Measurements from ENCODE around the gene MPPE1. TPM values are rescaled to one million over a fixed set of nuclear protein-coding genes. Genes with fewer than 3 reads are reported as not detected.
A peak's percentile ranks its signal among the peaks of the same experiment; 100 is the strongest.
"Not testable (repeated sequence)": the region's sequence is repeated elsewhere in the genome, so short reads cannot be mapped to it uniquely, and the experiment has no call there.

Gene MPPE1
- total RNA-seq, 1 donor from 2014 or later, result 67.0 TPM

- no peak overlapping the region for H3K4me3 ChIP-seq
- H3K27me3 ChIP-seq, result no peaks in the 10 kb centered on the region
- TF ChIP-seq CTCF (IDR thresholded peaks at IDR 0.05), result no peak
- no peaks in the 10 kb centered on the region for H3K9me3 ChIP-seq
- H3K27ac ChIP-seq, result no peak overlapping the region
- no peak for DNase-seq
- peaks cover 28% of the 10 kb centered on the region for H3K4me1 ChIP-seq
- intact Hi-C loops (cut with DNase I), result no loop called here
- ATAC-seq, result no peak
- H3K36me3 ChIP-seq, result no peaks in the 10 kb centered on the region
These were observed 43.3 kb upstream of the MPPE1 start for GRCh38 chr18:11951390-11951851.

GRCh38 chr18:11950824-11951223 is 42.7 kb upstream of the MPPE1 start:
- peaks cover 32% of the 10 kb centered on the region for H3K4me1 ChIP-seq
- DNase-seq (no peak), ATAC-seq (no peak)
- no peaks in the 10 kb centered on the region for H3K36me3 ChIP-seq
- H3K27me3 ChIP-seq, result no peaks in the 10 kb centered on the region
- intact Hi-C loops (cut with DNase I), result no loop called here
- no peak for TF ChIP-seq CTCF (IDR thresholded peaks at IDR 0.05)
- no peaks in the 10 kb centered on the region for H3K9me3 ChIP-seq
- H3K27ac ChIP-seq, result no peak overlapping the region
- no peak overlapping the region for H3K4me3 ChIP-seq

- ATAC-seq (no peak), DNase-seq (no peak)
- Histone ChIP-seq H3K27ac (peak overlapping the region; percentile 98), H3K4me1 (peaks cover 29% of the 10 kb centered on the region), H3K36me3 (no peaks in the 10 kb centered on the region), H3K9me3 (no peaks in the 10 kb centered on the region), H3K27me3 (no peaks in the 10 kb centered on the region), H3K4me3 (no peak overlapping the region)
- TF ChIP-seq CTCF (IDR thresholded peaks at IDR 0.05), result no peak
- intact Hi-C loops (cut with DNase I), result no loop called here
These were observed 40.9 kb upstream of the MPPE1 start for GRCh38 chr18:11948852-11949523.

GRCh38 chr18:11947214-11948191 is 39.4 kb upstream of the MPPE1 start:
- no peaks in the 10 kb centered on the region for H3K27me3 ChIP-seq
- intact Hi-C loops (cut with DNase I), result no loop called here
- ATAC-seq, result peak; percentile 95

GRCh38 chr18:11946756-11947155 is 38.6 kb upstream of the MPPE1 start:
- Histone ChIP-seq H3K27ac (peak overlapping the region; percentile 98), H3K9me3 (no peaks in the 10 kb centered on the region), H3K27me3 (no peaks in the 10 kb centered on the region), H3K36me3 (no peaks in the 10 kb centered on the region), H3K4me1 (peaks cover 29% of the 10 kb centered on the region), H3K4me3 (peak overlapping the region; percentile 60)
- DNase-seq, result no peak
- no peak for TF ChIP-seq CTCF (IDR thresholded peaks at IDR 0.05)
- intact Hi-C loops (cut with DNase I), result no loop called here
- no peak for ATAC-seq

More at GRCh38 chr18:11947214-11948191, 39.4 kb upstream of the MPPE1 start:
- H3K4me1 ChIP-seq, result peaks cover 29% of the 10 kb centered on the region
- DNase-seq, result peak; percentile 97
- no peak for TF ChIP-seq CTCF (IDR thresholded peaks at IDR 0.05)
- peak overlapping the region; percentile 60 for H3K4me3 ChIP-seq
- no peaks in the 10 kb centered on the region for H3K9me3 ChIP-seq
- peak overlapping the region; percentile 98 for H3K27ac ChIP-seq
- H3K36me3 ChIP-seq, result no peaks in the 10 kb centered on the region

GRCh38 chr18:11945834-11946659 is 37.9 kb upstream of the MPPE1 start:
- Histone ChIP-seq H3K4me1 (peaks cover 29% of the 10 kb centered on the region), H3K27ac (peak overlapping the region; percentile 98)
- H3K4me3 ChIP-seq; H3K27me3 ChIP-seq; H3K9me3 ChIP-seq; intact Hi-C loops (cut with DNase I); H3K36me3 ChIP-seq: not testable (repeated sequence)
- ATAC-seq (peak; percentile 55), DNase-seq (peak; percentile 87)

Measured in upper lobe of right lung (tissue), 1 donor.